Endothelial cell (in vitro differentiated cells): ENCODE results near the gene TAPBPL. TPM values are rescaled to one million over a fixed set of nuclear protein-coding genes. Genes with fewer than 3 reads are reported as not detected.
"Not testable (repeated sequence)": the region's sequence is repeated elsewhere in the genome, so short reads cannot be mapped to it uniquely, and the experiment has no call there.

Experiments used
- DNase-seq: peaks from one replicate; pipeline ENCODE4 v3.0.0; 2021; ENCODE audit warnings: low spot score
- H3K27ac Mint-ChIP-seq: one replicate; pipeline ENCODE4 v1.8.0; 2021; ENCODE audit warnings: mixed read lengths, inconsistent platforms; ENCODE audit not compliant: unreplicated experiment
- H3K27me3 Mint-ChIP-seq: one replicate; pipeline ENCODE4 v1.8.0; 2021; ENCODE audit warnings: mild to moderate bottlenecking, moderate library complexity, mixed read lengths, inconsistent platforms; ENCODE audit not compliant: unreplicated experiment
- H3K36me3 Mint-ChIP-seq: one replicate; pipeline ENCODE4 v1.8.0; 2021; ENCODE audit warnings: mild to moderate bottlenecking, low read depth, mixed read lengths, inconsistent platforms; ENCODE audit not compliant: unreplicated experiment
- H3K4me1 Mint-ChIP-seq: one replicate; pipeline ENCODE4 v1.8.0; 2021; ENCODE audit warnings: mild to moderate bottlenecking, mixed read lengths, inconsistent platforms; ENCODE audit not compliant: unreplicated experiment
- H3K4me3 Mint-ChIP-seq: one replicate; pipeline ENCODE4 v1.8.0; 2021; ENCODE audit warnings: mild to moderate bottlenecking, mixed read lengths, inconsistent platforms; ENCODE audit not compliant: unreplicated experiment
- H3K9me3 Mint-ChIP-seq: one replicate; pipeline ENCODE4 v1.8.0; 2021; ENCODE audit warnings: mixed read lengths, inconsistent platforms; ENCODE audit not compliant: unreplicated experiment
- CTCF ChIP-seq: fragments of 200-600 bp; sonication (generic); IDR thresholded peaks from one replicate; pipeline ENCODE4 v1.5.0; 2021; ENCODE audit warnings: antibody characterized with exemption; ENCODE audit not compliant: unreplicated experiment
- total RNA-seq: library from RNA; stranded (reverse); fragmentation: NEBNext Ultra II Directional; extraction: Animal tissue kit (Norgen Biotek cat#: 25700); gene quantifications from one replicate; pipeline ENCODE4 v1.2.1, GENCODE V29; 2021; ENCODE audit not compliant: unreplicated experiment

TAPBPL gene
- total RNA-seq, 1 donor from 2014 or later: 2.8 TPM

GRCh38 chr12:6464531-6464930 lies 12.7 kb downstream of the TAPBPL start:
- Mint-ChIP-seq H3K36me3 (peaks cover 22% of the 10 kb centered on the region), H3K27me3 (peaks cover 9% of the 10 kb centered on the region), H3K27ac (no peak overlapping the region), H3K4me3 (peak overlapping the region; percentile 48), H3K9me3 (no peaks in the 10 kb centered on the region), H3K4me1 (peaks cover 47% of the 10 kb centered on the region)
- no peak for DNase-seq
- TF ChIP-seq CTCF: no peak

DNA sequence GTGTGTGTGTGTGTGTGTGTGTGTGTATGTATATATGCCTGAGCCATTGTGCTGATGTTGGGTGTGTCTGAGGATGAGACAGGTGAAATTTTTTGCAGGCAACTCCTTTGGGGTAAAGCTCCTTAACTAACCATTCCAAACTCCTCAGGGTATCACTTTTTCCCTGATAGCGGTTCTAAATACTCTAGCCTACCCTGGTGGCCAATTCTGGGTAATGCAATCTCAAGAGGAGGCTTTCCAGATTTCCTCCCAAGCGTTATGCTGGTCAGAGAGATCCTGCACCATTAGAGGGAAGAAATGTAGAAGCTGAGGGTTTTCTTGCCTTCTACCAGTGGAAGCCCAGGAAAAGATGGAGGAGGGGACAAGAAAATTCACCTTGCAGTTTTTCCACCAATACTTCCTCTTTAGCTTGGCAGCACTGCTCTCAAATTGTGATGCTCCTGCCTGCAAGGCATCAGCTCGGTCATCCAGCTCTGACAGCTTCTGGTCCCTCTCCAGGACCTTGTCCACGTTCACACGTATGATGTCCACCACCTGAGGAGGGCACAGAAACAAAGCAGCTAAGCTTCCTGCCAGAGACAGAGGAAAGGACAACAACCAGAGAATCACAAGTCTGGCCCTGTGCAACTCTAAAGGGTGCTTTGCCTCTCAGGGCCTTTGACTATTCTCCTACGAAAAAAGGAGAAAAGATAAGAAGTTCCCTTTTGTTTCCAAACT lies 13.8 kb downstream of the TAPBPL start:
- Mint-ChIP-seq H3K27me3 (peaks cover 9% of the 10 kb centered on the region), H3K4me1 (peaks cover 39% of the 10 kb centered on the region), H3K27ac (no peak overlapping the region), H3K36me3 (peaks cover 22% of the 10 kb centered on the region), H3K9me3 (no peaks in the 10 kb centered on the region), H3K4me3 (no peak overlapping the region)
- TF ChIP-seq CTCF: peak; percentile 82
- DNase-seq: peak; percentile 70

DNA sequence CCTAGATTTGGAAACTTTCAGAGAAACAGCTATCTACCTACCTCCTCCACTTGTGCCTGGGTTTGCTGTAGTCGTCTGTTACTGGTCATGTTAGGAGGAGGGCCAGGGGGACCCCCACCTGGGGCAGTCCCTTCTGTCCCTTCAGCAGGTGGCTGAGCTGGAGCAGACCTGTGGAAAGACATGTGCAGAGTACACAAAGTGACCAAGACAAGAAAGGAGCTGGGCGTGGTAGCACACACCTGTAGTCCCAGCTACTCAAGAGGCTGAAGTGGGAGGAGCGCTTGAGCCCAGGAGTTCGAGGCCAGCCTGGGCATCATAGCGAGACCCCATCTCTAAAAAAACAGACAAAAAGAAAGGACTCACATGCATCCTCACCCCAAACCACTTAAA lies 14.3 kb downstream of the TAPBPL start:
- TF ChIP-seq CTCF: no peak
- Mint-ChIP-seq H3K9me3 (no peaks in the 10 kb centered on the region), H3K4me3 (no peak overlapping the region), H3K4me1 (peaks cover 36% of the 10 kb centered on the region), H3K36me3 (peaks cover 22% of the 10 kb centered on the region), H3K27ac (no peak overlapping the region), H3K27me3 (peaks cover 12% of the 10 kb centered on the region)
- DNase-seq: no peak

DNA sequence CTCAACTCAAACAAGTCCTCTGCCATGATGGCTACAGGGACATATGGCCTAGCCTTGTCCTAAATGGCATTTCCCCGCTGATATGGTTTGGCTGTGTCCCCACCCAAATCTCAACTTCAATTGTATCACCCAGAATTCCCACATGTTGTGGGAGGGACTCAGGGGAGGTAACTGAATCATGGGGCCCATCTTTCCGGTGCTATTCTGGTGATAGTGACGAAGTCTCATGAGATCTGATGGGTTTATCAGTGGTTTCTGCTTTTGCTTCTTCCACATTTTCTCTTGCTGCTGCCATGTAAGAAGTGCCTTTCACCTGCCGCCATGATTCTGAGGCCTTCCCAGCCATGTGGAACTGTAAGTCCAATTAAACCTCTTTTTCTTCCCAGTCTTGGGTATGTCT lies 14.9 kb downstream of the TAPBPL start:
- peak overlapping the region; percentile 6 for H3K4me3 Mint-ChIP-seq
- not testable (repeated sequence) for H3K9me3 Mint-ChIP-seq, H3K27me3 Mint-ChIP-seq, H3K27ac Mint-ChIP-seq, DNase-seq
- peaks cover 22% of the 10 kb centered on the region for H3K36me3 Mint-ChIP-seq
- H3K4me1 Mint-ChIP-seq: peaks cover 34% of the 10 kb centered on the region

DNA sequence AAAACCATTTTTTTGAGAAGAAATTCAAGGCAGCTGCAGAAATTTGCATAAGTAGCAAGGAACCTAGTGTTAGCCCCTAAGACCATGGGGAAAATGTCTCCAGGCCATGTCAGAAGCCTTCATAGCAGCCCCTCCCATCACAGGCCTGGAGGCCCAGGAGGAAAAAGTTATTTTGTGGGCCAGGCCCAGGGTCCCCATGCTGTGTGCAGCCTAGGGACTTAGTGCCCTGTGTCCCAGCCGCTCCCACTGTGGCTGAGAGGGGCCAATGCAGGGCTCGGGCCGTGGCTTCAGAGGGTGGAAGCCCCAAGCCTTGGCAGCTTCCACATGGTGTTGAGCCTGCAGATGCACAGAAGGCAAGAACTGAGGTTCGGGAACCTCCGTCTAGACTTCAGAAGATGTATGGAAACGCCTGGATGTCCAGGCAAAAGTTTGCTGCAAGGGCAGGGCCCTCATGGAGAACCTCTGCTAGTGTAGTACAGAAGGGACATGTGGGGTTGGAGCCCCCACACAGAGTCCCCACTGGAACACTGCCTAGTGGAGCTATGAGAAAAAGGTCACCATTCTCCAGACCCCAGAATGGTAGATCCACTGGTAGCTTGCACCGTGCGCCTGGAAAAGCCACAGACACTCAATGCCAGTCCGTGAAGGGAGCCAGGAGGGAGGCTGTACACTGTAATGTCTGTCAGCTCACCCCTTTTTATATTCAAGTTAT lies 15.9 kb downstream of the TAPBPL start:
- not testable (repeated sequence) for DNase-seq, H3K27me3 Mint-ChIP-seq, H3K27ac Mint-ChIP-seq, H3K4me3 Mint-ChIP-seq, H3K9me3 Mint-ChIP-seq
- Mint-ChIP-seq H3K36me3 (peaks cover 15% of the 10 kb centered on the region), H3K4me1 (peaks cover 24% of the 10 kb centered on the region)

GRCh38 chr12:6468283-6468575 lies 16.4 kb downstream of the TAPBPL start:
- Mint-ChIP-seq H3K4me1 (peaks cover 19% of the 10 kb centered on the region), H3K27me3 (peaks cover 3% of the 10 kb centered on the region), H3K27ac (no peak overlapping the region), H3K9me3 (no peaks in the 10 kb centered on the region), H3K4me3 (no peak overlapping the region), H3K36me3 (peaks cover 15% of the 10 kb centered on the region)
- TF ChIP-seq CTCF: no peak
- no peak for DNase-seq
